ENCODE results near the gene PDE6B.

GRCh38 chr4:634599-634985 lies 9.2 kb downstream of the PDE6B start:
- TF ChIP-seq, protein P1, sequence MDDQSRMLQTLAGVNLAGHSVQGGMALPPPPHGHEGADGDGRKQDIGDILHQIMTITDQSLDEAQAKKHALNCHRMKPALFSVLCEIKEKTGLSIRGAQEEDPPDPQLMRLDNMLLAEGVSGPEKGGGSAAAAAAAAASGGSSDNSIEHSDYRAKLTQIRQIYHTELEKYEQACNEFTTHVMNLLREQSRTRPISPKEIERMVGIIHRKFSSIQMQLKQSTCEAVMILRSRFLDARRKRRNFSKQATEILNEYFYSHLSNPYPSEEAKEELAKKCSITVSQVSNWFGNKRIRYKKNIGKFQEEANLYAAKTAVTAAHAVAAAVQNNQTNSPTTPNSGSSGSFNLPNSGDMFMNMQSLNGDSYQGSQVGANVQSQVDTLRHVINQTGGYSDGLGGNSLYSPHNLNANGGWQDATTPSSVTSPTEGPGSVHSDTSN (IDR thresholded peaks at IDR 0.05): no peak
- TF ChIP-seq, protein P2, sequence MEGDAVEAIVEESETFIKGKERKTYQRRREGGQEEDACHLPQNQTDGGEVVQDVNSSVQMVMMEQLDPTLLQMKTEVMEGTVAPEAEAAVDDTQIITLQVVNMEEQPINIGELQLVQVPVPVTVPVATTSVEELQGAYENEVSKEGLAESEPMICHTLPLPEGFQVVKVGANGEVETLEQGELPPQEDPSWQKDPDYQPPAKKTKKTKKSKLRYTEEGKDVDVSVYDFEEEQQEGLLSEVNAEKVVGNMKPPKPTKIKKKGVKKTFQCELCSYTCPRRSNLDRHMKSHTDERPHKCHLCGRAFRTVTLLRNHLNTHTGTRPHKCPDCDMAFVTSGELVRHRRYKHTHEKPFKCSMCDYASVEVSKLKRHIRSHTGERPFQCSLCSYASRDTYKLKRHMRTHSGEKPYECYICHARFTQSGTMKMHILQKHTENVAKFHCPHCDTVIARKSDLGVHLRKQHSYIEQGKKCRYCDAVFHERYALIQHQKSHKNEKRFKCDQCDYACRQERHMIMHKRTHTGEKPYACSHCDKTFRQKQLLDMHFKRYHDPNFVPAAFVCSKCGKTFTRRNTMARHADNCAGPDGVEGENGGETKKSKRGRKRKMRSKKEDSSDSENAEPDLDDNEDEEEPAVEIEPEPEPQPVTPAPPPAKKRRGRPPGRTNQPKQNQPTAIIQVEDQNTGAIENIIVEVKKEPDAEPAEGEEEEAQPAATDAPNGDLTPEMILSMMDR (IDR thresholded peaks at IDR 0.05): no peak
- TF ChIP-seq POLR2A (IDR thresholded peaks at IDR 0.05; ENCODE audit: low read length): no peak
- no peak for TF ChIP-seq HOXA7 (CRISPR knock-in tag; IDR thresholded peaks at IDR 0.05)
- no peak for TF ChIP-seq POLR2AphosphoS2 (conservative IDR thresholded peaks at IDR 0.05; ENCODE audit: low read length)
- TF ChIP-seq, protein P3, sequence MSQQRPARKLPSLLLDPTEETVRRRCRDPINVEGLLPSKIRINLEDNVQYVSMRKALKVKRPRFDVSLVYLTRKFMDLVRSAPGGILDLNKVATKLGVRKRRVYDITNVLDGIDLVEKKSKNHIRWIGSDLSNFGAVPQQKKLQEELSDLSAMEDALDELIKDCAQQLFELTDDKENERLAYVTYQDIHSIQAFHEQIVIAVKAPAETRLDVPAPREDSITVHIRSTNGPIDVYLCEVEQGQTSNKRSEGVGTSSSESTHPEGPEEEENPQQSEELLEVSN (IDR thresholded peaks at IDR 0.05; ENCODE audit: borderline replicate concordance, low read depth): no peak
- TF ChIP-seq EP300 (IDR thresholded peaks at IDR 0.05): no peak
- no peak for TF ChIP-seq JUN (IDR thresholded peaks at IDR 0.05)
- TF ChIP-seq, protein P4, sequence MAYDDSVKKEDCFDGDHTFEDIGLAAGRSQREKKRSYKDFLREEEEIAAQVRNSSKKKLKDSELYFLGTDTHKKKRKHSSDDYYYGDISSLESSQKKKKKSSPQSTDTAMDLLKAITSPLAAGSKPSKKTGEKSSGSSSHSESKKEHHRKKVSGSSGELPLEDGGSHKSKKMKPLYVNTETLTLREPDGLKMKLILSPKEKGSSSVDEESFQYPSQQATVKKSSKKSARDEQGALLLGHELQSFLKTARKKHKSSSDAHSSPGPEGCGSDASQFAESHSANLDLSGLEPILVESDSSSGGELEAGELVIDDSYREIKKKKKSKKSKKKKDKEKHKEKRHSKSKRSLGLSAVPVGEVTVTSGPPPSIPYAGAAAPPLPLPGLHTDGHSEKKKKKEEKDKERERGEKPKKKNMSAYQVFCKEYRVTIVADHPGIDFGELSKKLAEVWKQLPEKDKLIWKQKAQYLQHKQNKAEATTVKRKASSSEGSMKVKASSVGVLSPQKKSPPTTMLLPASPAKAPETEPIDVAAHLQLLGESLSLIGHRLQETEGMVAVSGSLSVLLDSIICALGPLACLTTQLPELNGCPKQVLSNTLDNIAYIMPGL (CRISPR knock-in tag; IDR thresholded peaks at IDR 0.05; ENCODE audit: borderline replicate concordance): no peak
- no peak for TF ChIP-seq SMC3 (IDR thresholded peaks at IDR 0.05)
